ENCODE results near the gene CTNND1. TPM values are rescaled to one million over a fixed set of nuclear protein-coding genes. Genes with fewer than 3 reads are reported as not detected.

CTNND1 gene
- total and polyA plus RNA-seq, 4 donors = 113 to 149 (median 131) TPM

GRCh38 chr11:57775491-57775890 lies 13.9 kb downstream of the CTNND1 start:
- H3K4me1 ChIP-seq (ENCODE audit: control insufficient read depth, insufficient read depth, low read length) = peaks cover 30% of the 10 kb centered on the region
- H3K4me3 ChIP-seq (ENCODE audit: low read depth, low read length) = peak overlapping the region; percentile 17
- no peaks in the 10 kb centered on the region for H3K36me3 ChIP-seq (ENCODE audit: control insufficient read depth, insufficient read depth, low read length)
- H3K9me3 ChIP-seq (ENCODE audit: control insufficient read depth, insufficient read depth, low read length) = no peaks in the 10 kb centered on the region
- H3K27me3 ChIP-seq (ENCODE audit: control insufficient read depth, insufficient read depth, low read length) = no peaks in the 10 kb centered on the region
- 55% methylated on average over 2 of the region's 5 CpGs for WGBS (ENCODE audit: insufficient coverage)
- H3K27ac ChIP-seq (ENCODE audit: low read depth, low read length) = peak overlapping the region; percentile 89
- DNase-seq (ENCODE audit: low read depth in 4 of 6, low spot score in 6 of 6) = no peak

- 14% methylated on average over 2 of the region's 3 CpGs for WGBS (ENCODE audit: insufficient coverage)
- peak overlapping the region; percentile 17 for H3K4me3 ChIP-seq (ENCODE audit: low read depth, low read length)
- H3K9me3 ChIP-seq (ENCODE audit: control insufficient read depth, insufficient read depth, low read length) = no peaks in the 10 kb centered on the region
- peak overlapping the region; percentile 89 for H3K27ac ChIP-seq (ENCODE audit: low read depth, low read length)
- no peaks in the 10 kb centered on the region for H3K27me3 ChIP-seq (ENCODE audit: control insufficient read depth, insufficient read depth, low read length)
- H3K4me1 ChIP-seq (ENCODE audit: control insufficient read depth, insufficient read depth, low read length) = peaks cover 34% of the 10 kb centered on the region
- peak in 2 of 6 donors; percentile 40 to 68 for DNase-seq (ENCODE audit: low read depth in 4 of 6, low spot score in 6 of 6)
- H3K36me3 ChIP-seq (ENCODE audit: control insufficient read depth, insufficient read depth, low read length) = no peaks in the 10 kb centered on the region
These were observed 14.5 kb downstream of the CTNND1 start for GRCh38 chr11:57776031-57776521.

GRCh38 chr11:57776577-57777210 lies 15.1 kb downstream of the CTNND1 start:
- H3K27me3 ChIP-seq (ENCODE audit: control insufficient read depth, insufficient read depth, low read length) = no peaks in the 10 kb centered on the region
- no peak for DNase-seq (ENCODE audit: low read depth in 4 of 6, low spot score in 6 of 6)
- peak overlapping the region; percentile 89 for H3K27ac ChIP-seq (ENCODE audit: low read depth, low read length)
- H3K4me1 ChIP-seq (ENCODE audit: control insufficient read depth, insufficient read depth, low read length) = peaks cover 38% of the 10 kb centered on the region
- no peak overlapping the region for H3K4me3 ChIP-seq (ENCODE audit: low read depth, low read length)
- WGBS (ENCODE audit: insufficient coverage) = no CpG with 5 or more reads among the region's 2 CpGs
- no peaks in the 10 kb centered on the region for H3K9me3 ChIP-seq (ENCODE audit: control insufficient read depth, insufficient read depth, low read length)
- peaks cover 3% of the 10 kb centered on the region for H3K36me3 ChIP-seq (ENCODE audit: control insufficient read depth, insufficient read depth, low read length)

- H3K4me3 ChIP-seq (ENCODE audit: low read depth, low read length) = no peak overlapping the region
- 7% methylated on average over 2 of the region's 3 CpGs for WGBS (ENCODE audit: insufficient coverage)
- H3K27ac ChIP-seq (ENCODE audit: low read depth, low read length) = peak overlapping the region; percentile 89
- H3K27me3 ChIP-seq (ENCODE audit: control insufficient read depth, insufficient read depth, low read length) = no peaks in the 10 kb centered on the region
- peak in 1 of 6 donors; percentile 53 for DNase-seq (ENCODE audit: low read depth in 4 of 6, low spot score in 6 of 6)
- H3K9me3 ChIP-seq (ENCODE audit: control insufficient read depth, insufficient read depth, low read length) = no peaks in the 10 kb centered on the region
- H3K36me3 ChIP-seq (ENCODE audit: control insufficient read depth, insufficient read depth, low read length) = peaks cover 3% of the 10 kb centered on the region
- H3K4me1 ChIP-seq (ENCODE audit: control insufficient read depth, insufficient read depth, low read length) = peaks cover 39% of the 10 kb centered on the region
These were observed 16.3 kb downstream of the CTNND1 start for GRCh38 chr11:57777969-57778317.

GRCh38 chr11:57778318-57779037 lies 16.9 kb downstream of the CTNND1 start:
- Histone ChIP-seq H3K4me3 (ENCODE audit: low read depth, low read length) (no peak overlapping the region), H3K4me1 (ENCODE audit: control insufficient read depth, insufficient read depth, low read length) (peaks cover 39% of the 10 kb centered on the region), H3K27me3 (ENCODE audit: control insufficient read depth, insufficient read depth, low read length) (no peaks in the 10 kb centered on the region), H3K36me3 (ENCODE audit: control insufficient read depth, insufficient read depth, low read length) (peaks cover 3% of the 10 kb centered on the region), H3K9me3 (ENCODE audit: control insufficient read depth, insufficient read depth, low read length) (no peaks in the 10 kb centered on the region), H3K27ac (ENCODE audit: low read depth, low read length) (peak overlapping the region; percentile 89)
- DNase-seq (ENCODE audit: low read depth in 4 of 6, low spot score in 6 of 6) = peak; percentile 81 to 97 (median 90)
- 2% methylated on average over 6 of the region's 6 CpGs for WGBS (ENCODE audit: insufficient coverage)

GRCh38 chr11:57779276-57779675 lies 17.7 kb downstream of the CTNND1 start:
- peaks cover 3% of the 10 kb centered on the region for H3K36me3 ChIP-seq (ENCODE audit: control insufficient read depth, insufficient read depth, low read length)
- H3K9me3 ChIP-seq (ENCODE audit: control insufficient read depth, insufficient read depth, low read length) = no peaks in the 10 kb centered on the region
- H3K27me3 ChIP-seq (ENCODE audit: control insufficient read depth, insufficient read depth, low read length) = no peaks in the 10 kb centered on the region
- H3K4me3 ChIP-seq (ENCODE audit: low read depth, low read length) = no peak overlapping the region
- peak overlapping the region; percentile 89 for H3K27ac ChIP-seq (ENCODE audit: low read depth, low read length)
- peaks cover 39% of the 10 kb centered on the region for H3K4me1 ChIP-seq (ENCODE audit: control insufficient read depth, insufficient read depth, low read length)
- WGBS (ENCODE audit: insufficient coverage) = 14% methylated on average over 1 of the region's 1 CpG
- DNase-seq (ENCODE audit: low read depth in 4 of 6, low spot score in 6 of 6) = peak in 3 of 6 donors; percentile 19 to 69 (median 63)

- H3K27me3 ChIP-seq (ENCODE audit: control insufficient read depth, insufficient read depth, low read length) = no peaks in the 10 kb centered on the region
- DNase-seq (ENCODE audit: low read depth in 4 of 6, low spot score in 6 of 6) = no peak
- peaks cover 39% of the 10 kb centered on the region for H3K4me1 ChIP-seq (ENCODE audit: control insufficient read depth, insufficient read depth, low read length)
- no peak overlapping the region for H3K4me3 ChIP-seq (ENCODE audit: low read depth, low read length)
- H3K27ac ChIP-seq (ENCODE audit: low read depth, low read length) = peak overlapping the region; percentile 0
- H3K36me3 ChIP-seq (ENCODE audit: control insufficient read depth, insufficient read depth, low read length) = peaks cover 3% of the 10 kb centered on the region
- no CpG with 5 or more reads among the region's 3 CpGs for WGBS (ENCODE audit: insufficient coverage)
- H3K9me3 ChIP-seq (ENCODE audit: control insufficient read depth, insufficient read depth, low read length) = no peaks in the 10 kb centered on the region
These were observed 19.9 kb downstream of the CTNND1 start for GRCh38 chr11:57781529-57781943.

GRCh38 chr11:57785072-57785471 lies 23.5 kb downstream of the CTNND1 start:
- no peak overlapping the region for H3K4me3 ChIP-seq (ENCODE audit: low read depth, low read length)
- peaks cover 5% of the 10 kb centered on the region for H3K36me3 ChIP-seq (ENCODE audit: control insufficient read depth, insufficient read depth, low read length)
- H3K4me1 ChIP-seq (ENCODE audit: control insufficient read depth, insufficient read depth, low read length) = peaks cover 18% of the 10 kb centered on the region
- no peak overlapping the region for H3K27ac ChIP-seq (ENCODE audit: low read depth, low read length)
- H3K9me3 ChIP-seq (ENCODE audit: control insufficient read depth, insufficient read depth, low read length) = no peaks in the 10 kb centered on the region
- no peak for DNase-seq (ENCODE audit: low read depth in 4 of 6, low spot score in 6 of 6)
- no CpG with 5 or more reads among the region's 2 CpGs for WGBS (ENCODE audit: insufficient coverage)
- no peaks in the 10 kb centered on the region for H3K27me3 ChIP-seq (ENCODE audit: control insufficient read depth, insufficient read depth, low read length)

GRCh38 chr11:57786436-57786835 lies 24.8 kb downstream of the CTNND1 start:
- Histone ChIP-seq H3K27me3 (ENCODE audit: control insufficient read depth, insufficient read depth, low read length) (no peaks in the 10 kb centered on the region), H3K4me1 (ENCODE audit: control insufficient read depth, insufficient read depth, low read length) (peaks cover 13% of the 10 kb centered on the region), H3K4me3 (ENCODE audit: low read depth, low read length) (no peak overlapping the region), H3K27ac (ENCODE audit: low read depth, low read length) (no peak overlapping the region), H3K36me3 (ENCODE audit: control insufficient read depth, insufficient read depth, low read length) (peaks cover 15% of the 10 kb centered on the region), H3K9me3 (ENCODE audit: control insufficient read depth, insufficient read depth, low read length) (no peaks in the 10 kb centered on the region)
- WGBS (ENCODE audit: insufficient coverage) = no CpG with 5 or more reads among the region's 4 CpGs
- no peak for DNase-seq (ENCODE audit: low read depth in 4 of 6, low spot score in 6 of 6)

Data from spinal cord (tissue), 10 donors.